RWPE2 (cell line): ENCODE measurements around the gene MORN1.

ENCODE experiments used
- ATAC-seq: fragments of 200-7000 bp; cut with Tn5 transposase; 3 replicates; pipeline ENCODE4 v1.9.1; 2021; ENCODE audit warnings: low read depth
- DNase-seq: peaks from one replicate; pipeline ENCODE4 v3.0.0-alpha.2; 2020; ENCODE audit warnings: low spot score
- H3K27ac ChIP-seq: fragments of 450-650 bp; 2 replicates; pipeline ENCODE4 v1.5.1; 2017; ENCODE audit warnings: mild to moderate bottlenecking; ENCODE audit not compliant: poor library complexity, severe bottlenecking
- H3K27me3 ChIP-seq: fragments of 250-450 bp; sonication (Bioruptor Pico); 2 replicates; pipeline ENCODE4 v1.5.1; 2021; ENCODE audit warnings: mild to moderate bottlenecking, moderate library complexity; ENCODE audit not compliant: insufficient read depth, poor library complexity, severe bottlenecking
- H3K36me3 ChIP-seq: fragments of 250-450 bp; sonication (Bioruptor Pico); 2 replicates; pipeline ENCODE4 v1.5.1; 2020; ENCODE audit warnings: low read depth, mild to moderate bottlenecking, moderate library complexity
- H3K4me1 ChIP-seq: fragments of 250-450 bp; sonication (Bioruptor Pico); 2 replicates; pipeline ENCODE4 v1.5.1; 2021; ENCODE audit warnings: mild to moderate bottlenecking, moderate library complexity; ENCODE audit not compliant: insufficient read depth, poor library complexity, severe bottlenecking
- H3K4me3 ChIP-seq: fragments of 250-450 bp; sonication (Bioruptor Pico); 2 replicates; pipeline ENCODE4 v1.5.1; 2021; ENCODE audit warnings: mild to moderate bottlenecking, moderate library complexity; ENCODE audit not compliant: severe bottlenecking
- H3K9me3 ChIP-seq: fragments of 250-450 bp; sonication (Bioruptor Pico); 2 replicates; pipeline ENCODE4 v1.5.1; 2021; ENCODE audit warnings: mild to moderate bottlenecking, moderate library complexity; ENCODE audit not compliant: severe bottlenecking
- CTCF ChIP-seq: fragments of 450-650 bp; IDR thresholded peaks from one replicate; pipeline ENCODE4 v1.5.1; 2017; ENCODE audit warnings: mild to moderate bottlenecking, moderate library complexity; ENCODE audit not compliant: poor library complexity, severe bottlenecking

MORN1 gene

DNA sequence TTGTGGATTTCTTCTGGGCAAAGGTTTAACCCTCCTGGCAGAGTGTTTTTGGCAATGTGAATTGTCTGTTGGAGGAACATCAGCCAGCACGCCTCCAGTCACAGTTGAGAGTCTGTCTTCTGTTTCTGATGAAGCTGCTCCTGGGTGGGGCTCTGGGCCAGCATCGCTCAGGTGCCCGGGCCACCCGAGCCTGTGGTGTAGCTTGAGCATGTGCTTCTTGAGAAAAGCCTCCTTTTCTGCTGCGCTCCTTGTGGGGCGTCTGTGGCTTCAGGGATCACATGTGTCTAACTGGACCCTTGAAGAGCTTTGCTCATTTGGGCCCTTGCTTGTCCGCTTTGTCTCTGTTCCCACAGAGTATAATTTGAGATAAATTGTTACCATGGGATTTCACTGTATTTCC, 7.5 kb upstream of the MORN1 start:
- Histone ChIP-seq H3K27me3 (no peaks in the 10 kb centered on the region), H3K4me3 (no peak overlapping the region), H3K27ac (no peak overlapping the region), H3K4me1 (no peaks in the 10 kb centered on the region), H3K36me3 (peaks cover 90% of the 10 kb centered on the region), H3K9me3 (no peaks in the 10 kb centered on the region)
- DNase-seq, result no peak
- TF ChIP-seq CTCF, result no peak
- ATAC-seq, result no peak

GRCh38 chr1:2397007-2397679, 5.8 kb upstream of the MORN1 start:
- Histone ChIP-seq H3K9me3 (no peaks in the 10 kb centered on the region), H3K27me3 (no peaks in the 10 kb centered on the region), H3K36me3 (peaks cover 82% of the 10 kb centered on the region), H3K27ac (no peak overlapping the region), H3K4me3 (no peak overlapping the region), H3K4me1 (no peaks in the 10 kb centered on the region)
- no peak for TF ChIP-seq CTCF
- DNase-seq, result no peak
- ATAC-seq, result no peak

GRCh38 chr1:2396476-2396875, 5.1 kb upstream of the MORN1 start:
- Histone ChIP-seq H3K36me3 (peaks cover 77% of the 10 kb centered on the region), H3K4me1 (no peaks in the 10 kb centered on the region), H3K27me3 (no peaks in the 10 kb centered on the region), H3K4me3 (no peak overlapping the region), H3K9me3 (no peaks in the 10 kb centered on the region), H3K27ac (no peak overlapping the region)
- ATAC-seq (no peak), DNase-seq (no peak)
- TF ChIP-seq CTCF, result no peak

DNA sequence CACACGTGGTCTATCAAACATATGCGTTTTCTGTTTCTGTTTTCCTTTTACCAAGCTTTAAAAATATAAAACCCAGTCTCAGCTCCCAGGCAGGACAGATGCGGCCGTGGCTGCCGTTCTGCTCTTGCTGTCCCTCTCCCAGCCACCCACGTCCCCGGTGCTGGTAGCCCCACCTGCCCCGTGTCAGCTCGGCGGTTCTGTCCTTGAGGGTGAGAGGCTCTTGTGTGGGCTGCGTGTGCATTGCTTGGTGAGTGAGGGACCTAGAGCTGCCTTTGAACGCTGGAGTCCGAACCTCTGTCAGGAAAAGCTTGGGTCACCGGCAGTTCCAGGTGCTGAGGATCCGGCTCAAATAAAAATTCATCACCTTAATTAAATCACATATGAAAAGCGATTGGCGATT, 4.7 kb upstream of the MORN1 start:
- peaks cover 75% of the 10 kb centered on the region for H3K36me3 ChIP-seq

More for the DNA sequence above, 4.7 kb upstream of the MORN1 start:
- Histone ChIP-seq H3K27ac (no peak overlapping the region), H3K4me1 (no peaks in the 10 kb centered on the region), H3K4me3 (no peak overlapping the region), H3K9me3 (no peaks in the 10 kb centered on the region), H3K27me3 (no peaks in the 10 kb centered on the region)
- TF ChIP-seq CTCF, result no peak
- ATAC-seq (no peak), DNase-seq (no peak)
